Measurements from ENCODE around the gene CUL2.
"Not testable (repeated sequence)": the region's sequence is repeated elsewhere in the genome, so short reads cannot be mapped to it uniquely, and the experiment has no call there.

CUL2 gene

GRCh38 chr10:34978080-34978479, 112.1 kb downstream of the CUL2 start:
- DNase-seq (ENCODE audit: low read depth) = no peak

- not testable (repeated sequence) for DNase-seq (ENCODE audit: low read depth)
These were observed 113.7 kb downstream of the CUL2 start for GRCh38 chr10:34976380-34976910.

GRCh38 chr10:34974364-34975065, 115.6 kb downstream of the CUL2 start:
- not testable (repeated sequence) for DNase-seq (ENCODE audit: low read depth)

GRCh38 chr10:34973757-34974156, 116.4 kb downstream of the CUL2 start:
- not testable (repeated sequence) for DNase-seq (ENCODE audit: low read depth)

GRCh38 chr10:34973121-34973520, 117.0 kb downstream of the CUL2 start:
- not testable (repeated sequence) for DNase-seq (ENCODE audit: low read depth)

- not testable (repeated sequence) for DNase-seq (ENCODE audit: low read depth)
These were observed 117.5 kb downstream of the CUL2 start for GRCh38 chr10:34972591-34972990.

GRCh38 chr10:34971606-34972334, 118.4 kb downstream of the CUL2 start:
- not testable (repeated sequence) for DNase-seq (ENCODE audit: low read depth)

- DNase-seq (ENCODE audit: low read depth) = no peak
These were observed 121.0 kb downstream of the CUL2 start for GRCh38 chr10:34969171-34969570.

- DNase-seq (ENCODE audit: low read depth) = no peak
These were observed 122.7 kb downstream of the CUL2 start for GRCh38 chr10:34967335-34967880.

- DNase-seq (ENCODE audit: low read depth) = no peak
These were observed 123.7 kb downstream of the CUL2 start for GRCh38 chr10:34966451-34966850.

GRCh38 chr10:34966040-34966439, 124.1 kb downstream of the CUL2 start:
- DNase-seq (ENCODE audit: low read depth) = no peak

GRCh38 chr10:34964166-34964800, 125.9 kb downstream of the CUL2 start:
- no peak for DNase-seq (ENCODE audit: low read depth)

- no peak for DNase-seq (ENCODE audit: low read depth)
These were observed 127.3 kb downstream of the CUL2 start for GRCh38 chr10:34962866-34963265.

GRCh38 chr10:34960983-34961382, 129.2 kb downstream of the CUL2 start:
- DNase-seq (ENCODE audit: low read depth) = no peak

- DNase-seq (ENCODE audit: low read depth) = no peak
These were observed 130.4 kb downstream of the CUL2 start for GRCh38 chr10:34959786-34960185.

- no peak for DNase-seq (ENCODE audit: low read depth)
These were observed 130.8 kb downstream of the CUL2 start for GRCh38 chr10:34959321-34959720.

Measured in activated gamma-delta T cell treated with anti-CD3 and anti-CD28 coated beads, Interleukin-2, amount 50 U/mL, for 16 hours (primary cell).